ENCODE data around the gene BMPR1B.
"Not testable (repeated sequence)": the region's sequence is repeated elsewhere in the genome, so short reads cannot be mapped to it uniquely, and the experiment has no call there.

Gene BMPR1B

DNA sequence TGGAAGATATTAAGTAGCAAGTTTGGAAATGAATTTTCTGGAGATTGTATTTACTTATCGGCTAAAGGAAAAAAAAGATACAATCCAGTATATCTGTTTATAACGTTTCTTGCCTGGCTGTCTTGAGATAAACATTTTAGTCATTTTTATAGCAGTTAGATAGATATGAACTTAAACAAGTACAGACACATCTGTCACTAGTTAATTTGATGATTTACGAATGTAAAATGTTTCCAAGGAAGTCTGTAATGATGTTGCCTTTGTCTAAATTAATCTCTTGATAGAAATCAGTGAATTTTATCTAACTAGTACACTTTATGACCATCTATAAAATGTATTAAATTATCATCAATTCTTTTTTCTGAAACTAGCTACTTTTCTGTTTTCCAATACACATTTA, 5.7 kb downstream of the BMPR1B start:
- DNase-seq, result no peak

GRCh38 chr4:94764069-94764468, 6.3 kb downstream of the BMPR1B start:
- DNase-seq, result no peak

GRCh38 chr4:94765174-94765573, 7.4 kb downstream of the BMPR1B start:
- no peak for DNase-seq

DNA sequence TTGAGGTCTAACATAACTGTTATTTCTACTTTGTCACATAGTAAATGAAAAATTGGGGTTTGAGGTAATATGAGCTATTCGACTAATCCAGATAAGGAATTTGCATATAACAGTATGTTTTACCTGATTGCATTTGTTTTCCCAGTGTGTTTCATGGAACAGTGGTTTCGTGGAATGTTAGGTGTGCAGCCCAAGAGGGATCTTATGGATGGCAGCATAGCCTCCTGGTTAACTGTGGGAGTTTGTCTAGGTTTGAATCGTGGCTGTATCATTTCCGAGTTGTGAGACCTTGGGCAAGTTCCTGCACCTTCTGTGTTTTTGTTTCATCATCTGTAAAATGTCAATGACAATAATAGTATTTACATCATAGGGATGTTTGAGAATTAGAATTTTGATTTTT, 7.9 kb downstream of the BMPR1B start:
- no peak for DNase-seq

DNA sequence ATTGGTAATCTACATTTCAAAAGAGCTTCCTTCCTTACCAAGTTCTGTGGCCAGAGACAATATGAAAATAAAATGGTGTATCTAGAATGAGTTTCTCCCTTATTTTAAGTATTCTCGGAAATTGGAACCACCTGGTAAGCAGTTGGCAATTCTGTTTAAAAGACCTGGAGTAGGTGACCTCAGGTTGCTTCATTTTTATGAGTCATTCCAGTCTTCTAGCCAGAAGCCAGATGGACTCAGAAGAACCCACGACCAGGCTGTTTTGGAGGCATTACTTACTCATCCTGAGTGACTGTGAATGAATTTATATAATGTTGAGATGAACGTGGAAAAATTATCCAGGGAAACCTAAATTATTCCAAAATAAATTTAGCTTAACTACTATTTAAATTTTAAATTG, 9.1 kb downstream of the BMPR1B start:
- no peak for DNase-seq

GRCh38 chr4:94767446-94767845, 9.7 kb downstream of the BMPR1B start:
- DNase-seq, result no peak

GRCh38 chr4:94782707-94783106, 25.0 kb downstream of the BMPR1B start:
- DNase-seq, result no peak

- no peak for DNase-seq
These were observed 33.9 kb downstream of the BMPR1B start for GRCh38 chr4:94791701-94792100.

DNA sequence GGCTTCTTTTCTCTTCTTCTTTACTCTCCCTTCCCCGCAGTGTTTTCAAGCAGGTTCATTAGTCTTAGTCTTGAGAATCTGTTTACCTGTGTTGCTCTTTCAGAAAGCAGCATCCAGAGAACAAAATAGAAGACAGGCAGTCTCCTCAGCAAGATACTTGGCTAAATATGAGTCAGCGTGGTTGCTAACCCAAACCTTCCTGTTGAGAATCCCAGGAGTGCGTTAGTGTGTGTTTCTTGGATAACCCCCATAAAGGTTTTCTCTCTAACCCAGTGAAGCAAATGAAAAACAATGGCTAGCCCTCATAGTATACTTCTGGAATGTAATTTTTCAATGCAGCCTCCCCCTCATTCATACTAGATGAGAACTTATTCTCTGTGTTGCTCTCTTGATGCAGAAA, 41.1 kb downstream of the BMPR1B start:
- DNase-seq, result no peak

DNA sequence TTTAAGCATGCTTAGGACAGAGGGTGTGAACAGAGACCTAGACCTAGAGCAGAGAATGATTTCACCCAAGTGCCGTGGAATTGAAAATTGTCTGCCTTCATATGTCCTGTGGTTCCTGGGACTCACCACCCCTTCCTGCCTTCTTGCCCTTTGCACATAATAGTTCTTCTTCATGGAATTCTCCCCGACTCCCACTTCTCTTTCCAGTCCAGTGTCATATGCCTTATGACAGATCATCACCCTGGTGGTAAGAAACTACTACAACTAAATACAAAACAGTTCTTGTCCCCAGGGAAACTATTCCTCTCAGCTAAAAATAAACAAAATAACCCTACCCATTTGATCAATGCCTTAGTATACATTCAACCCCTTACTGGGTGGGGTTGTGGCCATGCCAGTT, 43.3 kb downstream of the BMPR1B start:
- DNase-seq, result no peak

GRCh38 chr4:94802091-94802490, 44.3 kb downstream of the BMPR1B start:
- DNase-seq, result no peak

DNA sequence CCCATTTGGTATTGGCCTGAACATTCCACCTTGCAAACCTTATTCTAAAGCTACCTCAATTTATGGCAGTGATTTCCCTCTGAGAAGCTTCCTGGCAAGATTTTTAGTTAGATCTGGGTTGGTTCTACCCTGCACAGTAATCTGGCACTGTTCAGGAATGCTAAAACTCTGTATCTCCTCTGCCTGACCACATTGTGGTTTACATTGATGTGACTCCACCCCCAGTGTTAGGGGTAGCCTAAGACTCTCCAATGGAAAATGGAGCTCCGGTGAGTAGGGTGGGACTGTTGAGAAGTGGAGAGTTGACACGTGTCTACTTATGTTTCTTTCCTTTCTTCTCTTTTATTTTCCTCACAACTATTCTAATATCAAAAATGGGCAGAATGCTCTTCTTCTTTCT, 45.4 kb downstream of the BMPR1B start:
- no peak for DNase-seq

DNA sequence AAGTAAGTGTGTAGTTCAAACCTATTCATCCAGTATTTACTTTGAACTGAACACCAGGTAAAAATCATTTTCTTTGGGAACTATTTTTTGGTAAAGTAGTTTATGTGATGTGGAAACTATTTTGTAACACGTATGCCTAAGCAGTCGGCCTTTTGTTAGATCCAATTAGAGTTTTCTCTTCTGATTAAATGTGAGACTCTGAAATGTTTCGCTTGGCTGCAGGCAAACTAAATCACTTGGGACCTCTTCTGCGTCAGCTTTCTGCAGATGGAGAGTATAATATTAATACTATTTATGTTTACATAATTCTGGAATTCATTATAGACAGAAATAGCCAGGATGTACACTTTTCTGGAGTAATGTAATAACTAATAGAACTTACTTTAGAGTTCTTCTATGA, 46.9 kb downstream of the BMPR1B start:
- DNase-seq, result no peak

GRCh38 chr4:94806376-94806775, 48.6 kb downstream of the BMPR1B start:
- DNase-seq, result no peak

DNA sequence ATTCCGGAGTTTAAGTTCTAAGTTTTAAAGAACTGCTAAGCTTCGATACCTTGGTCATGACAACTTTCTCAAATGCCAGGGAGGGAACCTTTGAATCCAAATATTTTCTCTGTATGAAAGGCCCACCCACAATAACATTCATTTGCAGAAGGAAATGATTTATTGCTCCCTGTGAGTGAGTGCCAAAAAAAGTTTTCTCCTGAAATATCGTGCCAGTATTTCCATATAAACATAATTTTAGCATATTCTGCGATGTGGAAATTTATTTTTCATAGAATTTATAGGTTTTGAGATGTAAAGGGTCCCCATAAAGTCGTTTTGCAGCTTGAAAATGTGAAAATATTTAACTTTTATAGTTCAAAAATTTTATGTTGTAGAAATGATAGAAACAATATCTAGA, 53.9 kb downstream of the BMPR1B start:
- DNase-seq, result no peak

- no peak for DNase-seq
These were observed 55.5 kb downstream of the BMPR1B start for GRCh38 chr4:94813221-94813620.

DNA sequence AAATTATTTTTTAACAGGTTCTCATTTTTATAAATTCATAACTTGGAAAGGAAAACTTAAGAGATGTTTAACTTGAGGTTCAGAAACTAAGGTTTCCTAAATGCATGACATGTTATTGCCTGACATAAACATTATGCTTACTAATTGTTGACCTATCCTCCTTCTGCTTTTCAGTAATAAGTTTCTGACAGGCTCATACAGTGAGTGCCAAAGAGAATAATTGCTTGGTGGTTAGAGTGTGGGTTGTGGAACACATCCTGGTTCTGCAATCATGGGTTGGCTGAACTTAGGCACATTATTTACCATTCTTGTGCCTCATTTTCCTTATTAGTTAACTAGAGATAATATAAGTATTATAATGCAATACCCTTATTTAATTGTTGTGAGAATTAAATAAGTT, 56.5 kb downstream of the BMPR1B start:
- no peak for DNase-seq

- DNase-seq, result no peak
These were observed 61.8 kb downstream of the BMPR1B start for GRCh38 chr4:94819371-94820168.

DNA sequence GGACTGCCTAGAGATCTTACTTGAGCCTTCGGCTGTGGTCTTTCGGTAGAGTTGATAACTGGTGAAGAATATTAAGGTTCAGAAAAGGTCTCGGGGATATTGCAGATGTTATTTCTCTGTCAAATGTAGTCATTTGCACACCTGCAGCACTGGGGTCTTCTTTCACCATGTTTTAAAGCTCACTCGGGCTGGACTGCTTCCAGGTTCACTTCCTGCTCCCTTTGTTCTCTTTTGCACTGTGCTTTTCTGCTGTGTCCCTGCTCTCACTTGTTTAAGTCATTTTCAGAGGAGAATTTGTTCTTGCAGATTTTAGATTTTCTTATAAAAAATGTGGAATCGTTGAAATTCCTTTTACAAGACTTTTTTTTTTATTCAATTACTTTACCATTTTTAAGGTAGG, 68.5 kb downstream of the BMPR1B start:
- no peak for DNase-seq

GRCh38 chr4:94827481-94828110, 69.8 kb downstream of the BMPR1B start:
- DNase-seq, result no peak

GRCh38 chr4:94828882-94829281, 71.1 kb downstream of the BMPR1B start:
- DNase-seq, result no peak

GRCh38 chr4:94831607-94832006, 73.9 kb downstream of the BMPR1B start:
- DNase-seq, result no peak

- not testable (repeated sequence) for DNase-seq
These were observed 74.6 kb downstream of the BMPR1B start for GRCh38 chr4:94832329-94832728.

DNA sequence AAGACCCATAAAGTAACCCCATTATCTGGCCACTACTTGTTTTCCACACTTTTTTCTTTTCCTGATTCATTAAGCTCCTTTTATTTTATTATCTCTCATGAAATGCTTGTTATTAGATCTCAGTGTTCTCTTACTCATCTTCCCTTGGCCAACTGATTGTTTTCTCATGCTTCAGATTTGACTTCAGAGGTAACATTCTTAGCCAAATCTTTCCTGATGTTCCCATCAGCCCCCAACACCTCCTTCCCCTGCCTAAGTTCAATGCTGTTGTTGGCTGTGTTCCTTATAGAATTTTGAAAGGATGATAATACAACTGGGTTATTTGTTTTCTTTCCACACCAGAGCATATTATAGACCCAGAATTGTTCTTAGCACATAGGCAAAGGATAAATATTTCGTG, 75.6 kb downstream of the BMPR1B start:
- no peak for DNase-seq

- no peak for DNase-seq
These were observed 76.7 kb downstream of the BMPR1B start for GRCh38 chr4:94834501-94834900.
